Measurements from ENCODE around the gene LPAR2.

GRCh38 chr19:19587771-19588170, 40.2 kb downstream of the LPAR2 start:
- TF ChIP-seq CTCF (optimal IDR thresholded peaks at IDR 0.05 in 1 of 3, IDR thresholded peaks at IDR 0.05 in 1 of 3, conservative IDR thresholded peaks at IDR 0.05 in 1 of 3; ENCODE audit: extremely low read depth in 1 of 3, insufficient read depth in 2 of 3, low read length in 3 of 3) (no peak), EZH2 (IDR thresholded peaks at IDR 0.05; ENCODE audit: low read length) (no peak)

All from keratinocyte (primary cell).